GM21576 (cell line): ENCODE measurements around the gene STX1B.
"Not testable (repeated sequence)": the region's sequence is repeated elsewhere in the genome, so short reads cannot be mapped to it uniquely, and the experiment has no call there.

Source experiments
- ATAC-seq: cut with Tn5 transposase; IDR thresholded peaks from one replicate; pipeline ENCODE4 v1.9.1; 2021; ENCODE audit warnings: mild to moderate bottlenecking, moderate library complexity; ENCODE audit not compliant: unreplicated experiment

The STX1B gene

GRCh38 chr16:31010585-31011325, at the start of gene STX1B:
Gene STX1B, minus strand, starts transcription at chr16:31010638. Its CDS starts 242 bp downstream, at chr16:31010396.
- ATAC-seq: no peak

- no peak for ATAC-seq
These were observed 45.2 kb upstream of the STX1B start for GRCh38 chr16:31055613-31056012.

- ATAC-seq: no peak
These were observed 41.7 kb upstream of the STX1B start for GRCh38 chr16:31052114-31052513.

- ATAC-seq: no peak
These were observed 40.0 kb upstream of the STX1B start for GRCh38 chr16:31050280-31051030.

GRCh38 chr16:31043898-31044481, 33.6 kb upstream of the STX1B start:
- no peak for ATAC-seq

GRCh38 chr16:31043352-31043751, 32.9 kb upstream of the STX1B start:
- no peak for ATAC-seq

GRCh38 chr16:31042866-31043265, 32.4 kb upstream of the STX1B start:
- no peak for ATAC-seq

- ATAC-seq: no peak
These were observed 28.6 kb upstream of the STX1B start for GRCh38 chr16:31038993-31039392.

GRCh38 chr16:31036691-31037090, 26.3 kb upstream of the STX1B start:
- ATAC-seq: no peak

- peak; percentile 44 for ATAC-seq
These were observed 23.5 kb upstream of the STX1B start for GRCh38 chr16:31033709-31034492.

- ATAC-seq: peak; percentile 81
These were observed 22.6 kb upstream of the STX1B start, which contains the start of gene STX4 for GRCh38 chr16:31032736-31033708. Gene STX4, plus strand, starts transcription at chr16:31033558. Its CDS starts 248 bp downstream, at chr16:31033806.

- ATAC-seq: no peak
These were observed 20.8 kb upstream of the STX1B start for GRCh38 chr16:31031276-31031675.

GRCh38 chr16:31029272-31029671, 18.8 kb upstream of the STX1B start:
- ATAC-seq: no peak

- ATAC-seq: no peak
These were observed 14.9 kb upstream of the STX1B start for GRCh38 chr16:31025339-31025738.

GRCh38 chr16:31023627-31024226, 13.3 kb upstream of the STX1B start:
- no peak for ATAC-seq

- ATAC-seq: no peak
These were observed 12.8 kb upstream of the STX1B start for GRCh38 chr16:31023252-31023602.

GRCh38 chr16:31022544-31023251, 12.3 kb upstream of the STX1B start:
- ATAC-seq: no peak

GRCh38 chr16:31020536-31020935, 10.1 kb upstream of the STX1B start:
- ATAC-seq: no peak

GRCh38 chr16:31017756-31018155, 7.3 kb upstream of the STX1B start:
- ATAC-seq: not testable (repeated sequence)
